Small intestine (tissue), 7 donors: ENCODE results near the gene PRC1. TPM values are rescaled to one million over a fixed set of nuclear protein-coding genes. Genes with fewer than 3 reads are reported as not detected.

Experiments used
- DNase-seq, 2 donors: peaks; one replicate each; pipeline versions ENCODE4 v3.0.0 to v3.0.0-alpha.2; 2013
- FAIRE-seq: peaks from 2 replicates; lab custom pipeline; 2012; peaks lifted over from hg19 to GRCh38; lab: Jason Lieb, UNC
- H3K27ac ChIP-seq, 3 donors: one replicate each; pipeline ENCODE4 v1.5.1; 2013; ENCODE audit warnings: low read length in 2 of 3, mild to moderate bottlenecking in 2 of 3, control low read depth in 1 of 3, inconsistent platforms in 1 of 3, low read depth in 1 of 3, moderate library complexity in 1 of 3
- H3K27me3 ChIP-seq, 3 donors: one replicate each; pipeline ENCODE4 v1.6.1; 2013; ENCODE audit warnings: low read length in 3 of 3, inconsistent platforms in 1 of 3; ENCODE audit not compliant: control insufficient read depth in 3 of 3, insufficient read depth in 3 of 3
- H3K36me3 ChIP-seq, 3 donors: one replicate each; pipeline ENCODE4 v1.6.1; 2013; ENCODE audit warnings: low read length in 3 of 3, inconsistent platforms in 1 of 3, low read depth in 1 of 3, mild to moderate bottlenecking in 1 of 3, moderate library complexity in 1 of 3; ENCODE audit not compliant: control insufficient read depth in 3 of 3, insufficient read depth in 2 of 3
- H3K4me1 ChIP-seq, 3 donors: one replicate each; pipeline ENCODE4 v1.6.1; 2013; ENCODE audit warnings: low read length in 2 of 3, inconsistent platforms in 1 of 3, low read depth in 1 of 3, mild to moderate bottlenecking in 1 of 3, moderate library complexity in 1 of 3; ENCODE audit not compliant: control insufficient read depth in 3 of 3, insufficient read depth in 2 of 3
- H3K4me3 ChIP-seq, 3 donors: one replicate each; pipeline ENCODE4 v1.5.1; 2013; ENCODE audit warnings: low read length in 3 of 3, control low read depth in 1 of 3, inconsistent platforms in 1 of 3, low read depth in 1 of 3, mild to moderate bottlenecking in 1 of 3, moderate library complexity in 1 of 3
- H3K9me3 ChIP-seq, 2 donors: one replicate each; pipeline ENCODE4 v1.6.1; 2013; ENCODE audit warnings: low read depth in 1 of 2, low read length in 1 of 2; ENCODE audit not compliant: control insufficient read depth in 2 of 2, insufficient read depth in 1 of 2
- whole genome bisulfite sequencing, 3 donors: extraction: QIAGEN DNeasy Blood & Tissue Kit; methylation state at CpG; one replicate each; pipeline ENCODE4 v1.1.7; 2013; 5-methylcytosine and 5-hydroxymethylcytosine counted together
- polyA plus RNA-seq, 4 donors: library from polyadenylated mRNA; stranded (reverse) in 3 of 4; unstranded in 1 of 4; fragments of 200-250 nt in 3 of 4; fragments of 120-200 nt in 1 of 4; gene quantifications; one replicate each; pipeline versions ENCODE4 v1.2.1 to v1.2.3, GENCODE V29; 2013
- donor health status: healthy with polysubstance abuse.
- donor health status: control.
- donor health status: control.
- donor health status: Bipolar disorder and iron deficiency.
- donor health status: healthy.

The PRC1 gene
- polyA plus RNA-seq, 4 donors = 5.4 to 55.4 (median 22.1) TPM

- Histone ChIP-seq H3K4me3 (no peak overlapping the region), H3K27me3 (no peaks in the 10 kb centered on the region), H3K36me3 (peaks cover 26 to 78% (median 27%) of the 10 kb centered on the region in 3 donors), H3K4me1 (peaks cover 0 to 2% (median 2%) of the 10 kb centered on the region in 3 donors), H3K9me3 (no peaks in the 10 kb centered on the region), H3K27ac (no peak overlapping the region)
- DNase-seq (no peak), FAIRE-seq (no peak)
- WGBS, 3 donors = 98% methylated on average over 4 of the region's 4 CpGs
These were observed 53.3 kb downstream of the PRC1 start for GRCh38 chr15:90941038-90941437.

- FAIRE-seq (no peak), DNase-seq (no peak)
- Histone ChIP-seq H3K36me3 (peaks cover 23 to 70% (median 25%) of the 10 kb centered on the region in 3 donors), H3K4me3 (no peak overlapping the region), H3K27ac (no peak overlapping the region), H3K4me1 (peaks cover 4 to 6% (median 5%) of the 10 kb centered on the region in 3 donors), H3K9me3 (no peaks in the 10 kb centered on the region), H3K27me3 (no peaks in the 10 kb centered on the region)
- WGBS, 3 donors = 75 to 96% (median 84%) methylated on average over 7 of the region's 7 CpGs
These were observed 54.6 kb downstream of the PRC1 start for GRCh38 chr15:90939756-90940155.

- H3K4me1 ChIP-seq = peaks cover 6 to 14% (median 8%) of the 10 kb centered on the region in 3 donors
- H3K27ac ChIP-seq = no peak overlapping the region
- no peak for DNase-seq
- WGBS, 3 donors = 93 to 97% (median 95%) methylated on average over 5 of the region's 5 CpGs
- no peak for FAIRE-seq
- peaks cover 16 to 55% (median 18%) of the 10 kb centered on the region in 3 donors for H3K36me3 ChIP-seq
- no peaks in the 10 kb centered on the region for H3K9me3 ChIP-seq
- H3K27me3 ChIP-seq = no peaks in the 10 kb centered on the region
- H3K4me3 ChIP-seq = no peak overlapping the region
These were observed 56.1 kb downstream of the PRC1 start for GRCh38 chr15:90938261-90938660.

GRCh38 chr15:90936823-90937222 is 57.5 kb downstream of the PRC1 start:
- WGBS, 3 donors = 78 to 81% (median 81%) methylated on average over 1 of the region's 1 CpG
- peaks cover 7 to 41% (median 9%) of the 10 kb centered on the region in 3 donors for H3K36me3 ChIP-seq
- DNase-seq = no peak
- no peaks in the 10 kb centered on the region for H3K27me3 ChIP-seq
- H3K4me3 ChIP-seq = no peak overlapping the region
- H3K27ac ChIP-seq = no peak overlapping the region
- peaks cover 6 to 19% (median 8%) of the 10 kb centered on the region in 3 donors for H3K4me1 ChIP-seq
- no peaks in the 10 kb centered on the region for H3K9me3 ChIP-seq
- no peak for FAIRE-seq

GRCh38 chr15:90934949-90935751 is 59.2 kb downstream of the PRC1 start, which contains the start of gene UNC45A:
Gene UNC45A (plus strand): TSS chr15:90935285. CDS start chr15:90935325, 40 bp downstream.
- H3K4me3 ChIP-seq = peak within 1 kb of the TSS; percentile 60 to 81 (median 78)
- 0 to 1% (median 0%) methylated on average over 41 to 65 of the region's 65 CpGs for WGBS, 3 donors

GRCh38 chr15:90934256-90934948 is 59.9 kb downstream of the PRC1 start:
- Histone ChIP-seq H3K27ac (peak overlapping the region; percentile 74 to 90 (median 80)), H3K4me3 (peak overlapping the region; percentile 41 to 81 (median 78)), H3K9me3 (no peaks in the 10 kb centered on the region), H3K36me3 (peaks cover 0 to 18% (median 0%) of the 10 kb centered on the region in 3 donors), H3K27me3 (no peaks in the 10 kb centered on the region), H3K4me1 (peaks cover 6 to 32% (median 15%) of the 10 kb centered on the region in 3 donors)
- WGBS, 3 donors = 0 to 3% (median 2%) methylated on average over 19 of the region's 19 CpGs
- peak; percentile 89 to 93 for DNase-seq
- FAIRE-seq = no peak

More at GRCh38 chr15:90934949-90935751, 59.2 kb downstream of the PRC1 start, which contains the start of gene UNC45A:
- H3K27me3 ChIP-seq = no peaks in the 10 kb centered on the region
- H3K36me3 ChIP-seq = peaks cover 3 to 26% (median 4%) of the 10 kb centered on the region in 3 donors
- H3K9me3 ChIP-seq = no peaks in the 10 kb centered on the region
- DNase-seq = peak; percentile 97
- peak within 1 kb of the TSS; percentile 74 to 90 (median 80) for H3K27ac ChIP-seq
- H3K4me1 ChIP-seq = peaks cover 6 to 32% (median 15%) of the 10 kb centered on the region in 3 donors
- FAIRE-seq = no peak

GRCh38 chr15:90933301-90933700 is 61.0 kb downstream of the PRC1 start:
- Histone ChIP-seq H3K36me3 (peaks cover 0 to 11% (median 0%) of the 10 kb centered on the region in 3 donors), H3K4me3 (no peak overlapping the region), H3K9me3 (no peaks in the 10 kb centered on the region), H3K27ac (no peak overlapping the region), H3K27me3 (no peaks in the 10 kb centered on the region), H3K4me1 (peaks cover 6 to 32% (median 15%) of the 10 kb centered on the region in 3 donors)
- DNase-seq (no peak), FAIRE-seq (no peak)
- 62 to 76% (median 76%) methylated on average over 1 of the region's 1 CpG for WGBS, 3 donors

- Histone ChIP-seq H3K36me3 (peaks cover 0 to 6% (median 0%) of the 10 kb centered on the region in 3 donors), H3K4me1 (peaks cover 6 to 32% (median 15%) of the 10 kb centered on the region in 3 donors), H3K27ac (peak overlapping the region in 2 of 3 donors; percentile 77 to 97), H3K9me3 (no peaks in the 10 kb centered on the region), H3K27me3 (no peaks in the 10 kb centered on the region), H3K4me3 (peak overlapping the region in 1 of 3 donors; percentile 67)
- DNase-seq (no peak), FAIRE-seq (no peak)
- 14 to 16% (median 16%) methylated on average over 5 of the region's 5 CpGs for WGBS, 3 donors
These were observed 61.7 kb downstream of the PRC1 start for GRCh38 chr15:90932660-90932991.
